GM18508 (cell line): ENCODE measurements around the gene DNAJC16.
A peak's percentile ranks its signal among the peaks of the same experiment; 100 is the strongest.
"Not testable (repeated sequence)": the region's sequence is repeated elsewhere in the genome, so short reads cannot be mapped to it uniquely, and the experiment has no call there.

Experiments
- ATAC-seq: cut with Tn5 transposase; IDR thresholded peaks from one replicate; pipeline ENCODE4 v1.9.1; 2021; ENCODE audit warnings: moderate number of reproducible peaks; ENCODE audit not compliant: insufficient read depth, unreplicated experiment

Gene DNAJC16

GRCh38 chr1:15526490-15527339 is at the start of gene DNAJC16:
DNAJC16 (plus strand) TSS chr1:15526848; CDS start chr1:15529106, 2,258 bp downstream.
- ATAC-seq, result peak; percentile 60

GRCh38 chr1:15476927-15477326 is 49.7 kb upstream of the DNAJC16 start:
- ATAC-seq, result no peak

GRCh38 chr1:15477646-15478212 is 48.9 kb upstream of the DNAJC16 start:
- no peak for ATAC-seq

GRCh38 chr1:15479654-15480347 is 46.8 kb upstream of the DNAJC16 start:
- no peak for ATAC-seq

- ATAC-seq, result not testable (repeated sequence)
Observed at GRCh38 chr1:15482455-15482854, 44.2 kb upstream of the DNAJC16 start.

- ATAC-seq, result not testable (repeated sequence)
Observed at GRCh38 chr1:15482983-15483543, 43.6 kb upstream of the DNAJC16 start.

GRCh38 chr1:15483971-15484370 is 42.7 kb upstream of the DNAJC16 start:
- no peak for ATAC-seq

- not testable (repeated sequence) for ATAC-seq
Observed at GRCh38 chr1:15484443-15484842, 42.2 kb upstream of the DNAJC16 start.

- no peak for ATAC-seq
Observed at GRCh38 chr1:15485636-15486035, 41.0 kb upstream of the DNAJC16 start.

- ATAC-seq, result not testable (repeated sequence)
Observed at GRCh38 chr1:15486844-15487610, 39.6 kb upstream of the DNAJC16 start.

GRCh38 chr1:15488371-15488770 is 38.3 kb upstream of the DNAJC16 start:
- no peak for ATAC-seq

- no peak for ATAC-seq
Observed at GRCh38 chr1:15489052-15489736, 37.5 kb upstream of the DNAJC16 start.

- not testable (repeated sequence) for ATAC-seq
Observed at GRCh38 chr1:15491010-15491409, 35.6 kb upstream of the DNAJC16 start.

GRCh38 chr1:15492596-15492995 is 34.1 kb upstream of the DNAJC16 start:
- ATAC-seq, result no peak

GRCh38 chr1:15493869-15494390 is 32.7 kb upstream of the DNAJC16 start:
- no peak for ATAC-seq

- ATAC-seq, result no peak
Observed at GRCh38 chr1:15500184-15501178, 26.2 kb upstream of the DNAJC16 start.

- no peak for ATAC-seq
Observed at GRCh38 chr1:15501208-15502032, 25.2 kb upstream of the DNAJC16 start.
